Pancreas (tissue), 10 donors: ENCODE data around the gene BCL2. TPM values are rescaled to one million over a fixed set of nuclear protein-coding genes. Genes with fewer than 3 reads are reported as not detected.

Experiments used
- ATAC-seq, 4 donors: fragments of 200-7000 bp; cut with Tn5 transposase; one replicate each; pipeline versions ENCODE4 v1.8.0 to v1.9.1; 2020; ENCODE audit warnings: mild to moderate bottlenecking in 4 of 4, moderate library complexity in 4 of 4
- DNase-seq, 6 donors: peaks; one replicate each; pipeline ENCODE4 v3.0.0-alpha.2; 2020
- FAIRE-seq: peaks from 2 replicates; lab custom pipeline; 2012; peaks lifted over from hg19 to GRCh38; lab: Jason Lieb, UNC
- H3K27ac ChIP-seq, 4 donors: fragments of 200-600 bp; sonication (generic); 1 replicate in 3 of 4; 2 replicates in 1 of 4; pipeline versions ENCODE4 v1.5.0 to v1.8.0; 2020
- H3K27me3 ChIP-seq, 4 donors: fragments of 200-600 bp; one replicate each; pipeline ENCODE4 v1.8.0; 2021
- H3K36me3 ChIP-seq, 3 donors: fragments of 200-600 bp; sonication (generic) in 1 of 3; one replicate each; pipeline versions ENCODE4 v1.5.0 to v1.8.0; 2020 to 2021
- H3K4me1 ChIP-seq, 3 donors: fragments of 200-600 bp; one replicate each; pipeline ENCODE4 v1.8.0; 2021
- H3K4me3 ChIP-seq, 4 donors: fragments of 200-600 bp; sonication (generic) in 2 of 4; one replicate each; pipeline versions ENCODE4 v1.5.0 to v1.8.0; 2020 to 2021
- H3K9me3 ChIP-seq, 4 donors: fragments of 200-600 bp; one replicate each; pipeline ENCODE4 v1.8.0; 2021
- WGBS, 2 donors: extraction: QIAGEN DNeasy Blood & Tissue Kit; methylation state at CpG; one replicate each; pipeline ENCODE4 v1.1.7; 2013; 5-methylcytosine and 5-hydroxymethylcytosine counted together
- intact Hi-C, 3 donors: fragments of 100-400 bp; cut with DNase I; formaldehyde crosslinking; loops; one replicate each; pipeline versions ENCODE4 v1.11.1 to v1.14.2; 2022
- polyA plus RNA-seq, 2 donors: library from polyadenylated mRNA; stranded (reverse); fragments of 200-250 nt; gene quantifications; one replicate each; pipeline ENCODE4 v1.2.3, GENCODE V29; 2013
- total RNA-seq, 6 donors: library from RNA; stranded (reverse); fragmentation: NEBNext Ultra II Directional in 4 of 6; extraction: Animal tissue kit (Norgen Biotek cat#: 25700) in 4 of 6; gene quantifications; one replicate each; pipeline versions ENCODE4 v1.2.1 to v1.2.4, GENCODE V29; 2021 to 2023
- TF ChIP-seq, protein P1 (sequence below), 4 donors: fragments of 200-600 bp; sonication (generic) in 3 of 4; IDR thresholded peaks; one replicate each; pipeline versions ENCODE4 v1.5.0 to v1.8.0; 2021; ENCODE audit warnings: antibody characterized with exemption in 4 of 4
- donor health status: healthy with polysubstance abuse.
- donor health status: DM: no; HTN: no; CAD: no; lungs with moderate emphysema.
- donor health status: DM: no; HTN: no; CAD: no.
- donor health status: control.
- donor health status: control.
- donor health status: Bipolar disorder and iron deficiency.
- donor health status: DM: yes; HTN: yes; CAD: no.
- donor health status: DM: no; HTN: no; CAD: no.
- donor health status: DM: no; HTN: no; CAD: no.
- donor health status: DM: yes; HTN: yes; CAD: no.

The BCL2 gene
- total and polyA plus RNA-seq, 8 donors = 1.9 to 9.0 (median 4.2) TPM

DNA sequence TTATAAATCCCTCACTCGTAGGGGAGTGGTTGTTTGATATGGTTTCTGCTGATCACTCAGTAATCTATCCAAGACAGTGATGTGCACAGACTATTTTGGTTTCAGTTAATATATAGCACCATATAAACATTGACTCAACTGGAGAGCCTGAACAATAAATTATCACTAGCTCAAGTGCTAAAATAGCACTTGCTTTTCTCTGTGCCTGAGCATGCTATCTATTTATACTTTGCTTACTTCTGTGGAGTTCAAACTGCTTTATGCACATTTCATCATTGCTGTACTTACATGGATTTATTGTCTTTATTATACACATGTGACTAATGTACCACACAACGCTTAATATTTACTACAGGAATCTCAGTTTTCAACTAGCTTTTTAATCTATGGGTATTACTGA is 133.6 kb downstream of the BCL2 start:
- TF ChIP-seq, protein P1, sequence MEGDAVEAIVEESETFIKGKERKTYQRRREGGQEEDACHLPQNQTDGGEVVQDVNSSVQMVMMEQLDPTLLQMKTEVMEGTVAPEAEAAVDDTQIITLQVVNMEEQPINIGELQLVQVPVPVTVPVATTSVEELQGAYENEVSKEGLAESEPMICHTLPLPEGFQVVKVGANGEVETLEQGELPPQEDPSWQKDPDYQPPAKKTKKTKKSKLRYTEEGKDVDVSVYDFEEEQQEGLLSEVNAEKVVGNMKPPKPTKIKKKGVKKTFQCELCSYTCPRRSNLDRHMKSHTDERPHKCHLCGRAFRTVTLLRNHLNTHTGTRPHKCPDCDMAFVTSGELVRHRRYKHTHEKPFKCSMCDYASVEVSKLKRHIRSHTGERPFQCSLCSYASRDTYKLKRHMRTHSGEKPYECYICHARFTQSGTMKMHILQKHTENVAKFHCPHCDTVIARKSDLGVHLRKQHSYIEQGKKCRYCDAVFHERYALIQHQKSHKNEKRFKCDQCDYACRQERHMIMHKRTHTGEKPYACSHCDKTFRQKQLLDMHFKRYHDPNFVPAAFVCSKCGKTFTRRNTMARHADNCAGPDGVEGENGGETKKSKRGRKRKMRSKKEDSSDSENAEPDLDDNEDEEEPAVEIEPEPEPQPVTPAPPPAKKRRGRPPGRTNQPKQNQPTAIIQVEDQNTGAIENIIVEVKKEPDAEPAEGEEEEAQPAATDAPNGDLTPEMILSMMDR (IDR thresholded peaks at IDR 0.05) = no peak
- Histone ChIP-seq H3K36me3 (no peaks in the 10 kb centered on the region), H3K9me3 (no peaks in the 10 kb centered on the region), H3K27ac (no peak overlapping the region), H3K4me1 (peaks cover 0 to 10% (median 10%) of the 10 kb centered on the region in 3 donors), H3K27me3 (no peaks in the 10 kb centered on the region), H3K4me3 (no peak overlapping the region)
- ATAC-seq = no peak
- no peak for DNase-seq
- peak; percentile 49 for FAIRE-seq
- intact Hi-C loops = no loop called here
- WGBS, 2 donors = 79 to 85% methylated on average over 2 of the region's 2 CpGs

DNA sequence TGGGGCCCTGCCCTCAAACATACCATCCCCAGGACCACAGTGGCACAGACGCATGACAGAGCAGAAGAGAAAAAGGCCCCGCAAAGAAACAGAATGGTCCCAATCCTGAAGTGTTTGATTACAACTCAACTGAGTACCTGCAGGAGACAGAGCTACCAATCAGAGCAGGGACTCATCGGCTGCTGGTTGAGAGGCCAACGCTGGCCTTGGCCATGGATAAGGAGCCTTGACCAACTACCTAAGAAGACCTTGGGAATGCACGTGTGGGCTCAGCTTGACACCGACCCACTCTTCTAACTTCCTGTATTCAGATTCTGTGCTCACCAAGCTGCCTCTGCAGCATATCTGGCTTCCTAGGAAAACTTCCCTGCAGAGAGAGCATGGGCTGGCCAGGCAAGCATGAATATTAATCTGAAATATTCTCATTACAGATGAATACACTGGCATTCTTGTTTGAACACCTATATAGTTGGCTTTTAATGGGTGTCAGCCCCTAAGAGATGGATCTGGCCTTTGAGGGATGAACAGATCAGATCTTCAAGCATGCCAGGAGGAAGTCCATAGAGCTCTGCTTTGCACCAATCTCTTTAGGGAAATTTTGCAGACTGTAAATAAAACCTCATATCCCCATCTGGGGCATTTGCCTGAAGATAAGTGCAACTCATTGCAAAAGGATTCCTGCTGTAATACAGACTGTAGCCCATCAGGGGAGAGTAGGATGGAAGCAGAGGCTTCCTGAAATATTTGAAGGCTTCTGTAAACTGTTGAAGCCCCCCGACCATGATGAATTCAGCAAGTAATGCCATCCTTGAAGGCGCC is 135.4 kb downstream of the BCL2 start:
- no peak for FAIRE-seq
- Histone ChIP-seq H3K4me3 (no peak overlapping the region), H3K27me3 (no peaks in the 10 kb centered on the region), H3K4me1 (peaks cover 0 to 10% (median 10%) of the 10 kb centered on the region in 3 donors), H3K36me3 (no peaks in the 10 kb centered on the region), H3K27ac (no peak overlapping the region), H3K9me3 (no peaks in the 10 kb centered on the region)
- TF ChIP-seq, protein P1 (IDR thresholded peaks at IDR 0.05) = no peak
- intact Hi-C loops = no loop called here
- 80 to 85% methylated on average over 8 of the region's 8 CpGs for WGBS, 2 donors
- no peak for DNase-seq
- ATAC-seq = no peak

DNA sequence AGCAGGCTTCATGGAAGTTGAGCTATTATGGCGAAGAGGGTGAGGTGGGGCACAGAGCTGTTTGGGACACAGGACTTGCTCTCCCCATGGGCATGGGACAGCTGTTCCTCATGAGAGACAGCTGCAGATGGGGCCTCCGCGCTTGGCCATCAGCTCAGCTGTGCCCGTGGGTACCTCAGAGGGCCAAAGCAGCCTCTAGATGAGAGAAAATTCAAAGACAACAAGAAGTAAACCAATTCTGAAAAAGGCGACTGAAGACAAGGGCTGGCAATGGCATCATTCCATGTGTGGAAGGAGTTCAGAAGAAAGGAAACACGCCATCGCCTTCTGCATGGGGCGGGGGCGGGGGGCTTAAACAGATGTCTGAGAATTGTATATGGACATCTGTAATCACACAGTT is 136.2 kb downstream of the BCL2 start:
- Histone ChIP-seq H3K27me3 (no peaks in the 10 kb centered on the region), H3K9me3 (no peaks in the 10 kb centered on the region), H3K27ac (no peak overlapping the region), H3K4me3 (no peak overlapping the region), H3K4me1 (peaks cover 0 to 10% (median 10%) of the 10 kb centered on the region in 3 donors), H3K36me3 (no peaks in the 10 kb centered on the region)
- 88 to 93% methylated on average over 9 of the region's 9 CpGs for WGBS, 2 donors
- intact Hi-C loops = no loop called here
- no peak for DNase-seq
- TF ChIP-seq, protein P1 (IDR thresholded peaks at IDR 0.05) = no peak
- ATAC-seq = no peak
- no peak for FAIRE-seq

DNA sequence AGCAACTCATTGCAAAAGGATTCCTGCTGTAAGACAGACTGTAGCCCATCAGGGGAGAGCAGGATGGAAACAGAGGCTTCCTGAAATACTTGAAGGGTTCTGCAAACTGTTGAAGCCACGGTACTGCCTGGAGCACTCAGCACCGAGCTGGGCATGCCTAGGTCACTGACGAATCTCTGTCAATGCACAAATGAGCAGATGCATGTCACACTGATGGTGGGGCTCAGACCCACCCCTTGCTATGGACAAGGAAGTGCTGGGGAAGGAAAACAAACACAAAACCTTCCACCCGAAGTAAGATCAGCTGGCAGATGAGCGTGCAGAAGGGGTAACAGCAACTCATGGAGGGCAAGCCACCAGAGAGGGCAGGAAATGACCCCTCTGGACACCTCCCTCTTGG is 136.7 kb downstream of the BCL2 start:
- ATAC-seq (no peak), DNase-seq (no peak), FAIRE-seq (no peak)
- H3K27ac ChIP-seq = no peak overlapping the region
- WGBS, 2 donors = 61% methylated on average over 5 of the region's 5 CpGs
- intact Hi-C loops = no loop called here
- no peak overlapping the region for H3K4me3 ChIP-seq
- peaks cover 0 to 10% (median 7%) of the 10 kb centered on the region in 3 donors for H3K4me1 ChIP-seq
- H3K9me3 ChIP-seq = no peaks in the 10 kb centered on the region
- H3K36me3 ChIP-seq = no peaks in the 10 kb centered on the region
- H3K27me3 ChIP-seq = no peaks in the 10 kb centered on the region
- TF ChIP-seq, protein P1 (IDR thresholded peaks at IDR 0.05) = no peak

DNA sequence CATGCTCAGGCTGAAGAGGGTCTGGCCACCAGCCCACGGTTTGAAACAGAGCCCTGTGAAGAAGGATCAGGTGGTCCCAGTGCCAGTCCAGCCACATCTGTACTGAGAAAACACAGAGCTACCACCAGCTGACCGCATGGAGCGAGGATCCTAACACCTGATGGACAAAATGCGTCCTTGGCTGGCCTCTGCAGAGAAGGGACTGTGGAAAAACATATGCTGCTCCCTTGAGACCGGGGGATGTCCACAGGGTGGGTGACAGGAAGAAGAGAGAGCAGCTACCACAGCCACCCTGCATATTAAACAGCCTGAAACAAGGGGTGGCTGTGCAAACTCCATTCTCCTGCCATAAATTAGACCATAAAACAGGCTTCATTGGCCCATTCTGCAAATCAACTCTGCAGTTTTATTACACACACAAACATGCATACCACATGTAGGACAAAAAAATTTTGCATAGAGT is 137.2 kb downstream of the BCL2 start:
- TF ChIP-seq, protein P1 (IDR thresholded peaks at IDR 0.05) = no peak
- intact Hi-C loops = no loop called here
- DNase-seq = no peak
- H3K27me3 ChIP-seq = no peaks in the 10 kb centered on the region
- no peak for FAIRE-seq
- H3K4me3 ChIP-seq = no peak overlapping the region
- ATAC-seq = no peak
- WGBS, 2 donors = 48% methylated on average over 5 of the region's 5 CpGs
- no peak overlapping the region for H3K27ac ChIP-seq
- H3K9me3 ChIP-seq = no peaks in the 10 kb centered on the region
- no peaks in the 10 kb centered on the region for H3K36me3 ChIP-seq
- peaks cover 0 to 6% (median 1%) of the 10 kb centered on the region in 3 donors for H3K4me1 ChIP-seq
